Measurements from ENCODE around the gene TNFRSF12A.

DNA sequence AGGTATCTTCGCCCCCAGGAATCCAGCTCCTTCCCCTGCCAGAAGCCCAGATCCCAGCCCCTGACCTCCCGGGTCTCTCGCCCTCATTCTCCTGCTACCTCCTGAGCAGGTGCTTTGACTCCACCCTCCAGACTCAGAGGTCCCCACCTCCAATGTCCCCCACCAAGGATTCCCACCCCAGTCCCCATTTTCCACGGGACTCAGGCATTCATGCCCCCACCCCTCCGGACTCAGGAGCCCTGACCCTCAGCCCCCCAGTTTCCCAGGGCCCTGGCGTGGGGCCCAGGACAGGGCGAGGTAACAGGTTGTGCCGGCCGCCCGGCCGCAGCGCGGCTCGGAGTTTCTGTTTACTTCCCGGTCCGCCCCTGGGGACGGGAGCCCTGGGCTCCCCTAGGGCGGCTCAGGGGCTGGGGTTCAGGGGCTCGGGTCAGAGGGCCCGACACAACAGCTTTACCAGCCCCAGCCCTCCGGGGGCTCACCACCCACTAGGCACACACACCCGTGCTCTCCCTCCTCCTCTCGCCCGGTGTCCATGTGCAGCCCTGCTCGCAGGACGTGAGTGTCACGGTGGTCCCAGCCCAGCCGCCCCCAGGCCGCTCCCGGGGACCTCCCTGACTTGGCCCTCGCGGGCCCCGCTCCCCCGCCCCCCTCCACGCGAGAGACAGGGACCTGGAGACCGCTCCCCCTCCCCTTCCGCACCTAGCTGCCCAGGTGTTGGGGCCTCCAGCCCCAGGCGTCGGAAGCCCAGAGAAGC lies 16.0 kb downstream of the TNFRSF12A start:
- TF ChIP-seq CTBP1 (IDR thresholded peaks at IDR 0.05; ENCODE audit: borderline replicate concordance) (no peak), FOXM1 (IDR thresholded peaks at IDR 0.05; ENCODE audit: borderline replicate concordance) (no peak), BHLHE40 (IDR thresholded peaks at IDR 0.05; ENCODE audit: borderline replicate concordance) (no peak), SP1 (IDR thresholded peaks at IDR 0.05) (no peak), ARNT (IDR thresholded peaks at IDR 0.05) (no peak), SUZ12 (IDR thresholded peaks at IDR 0.05) (no peak), L3MBTL2 (conservative IDR thresholded peaks at IDR 0.05) (no peak), HDGF (IDR thresholded peaks at IDR 0.05; ENCODE audit: borderline replicate concordance) (no peak)

Measured in HEK293T (cell line).